HL-60 (cell line): ENCODE measurements around the gene SVEP1.

ENCODE experiments used
- DNase-seq, 2 experiments: peaks; one replicate each; pipeline ENCODE4 v3.0.0-alpha.2; 2010 to 2020; ENCODE audit warnings: low read depth in 1 of 2, low spot score in 1 of 2
- H3K27ac ChIP-seq: fragments of 250-450 bp; sonication (Bioruptor Pico); replicated peaks from 2 replicates; pipeline ENCODE4 v1.5.1; 2020; ENCODE audit warnings: mild to moderate bottlenecking, moderate library complexity
- H3K27me3 ChIP-seq: fragments of 250-450 bp; sonication (Bioruptor Pico); 2 replicates; pipeline ENCODE4 v1.5.1; 2021; ENCODE audit warnings: mild to moderate bottlenecking, moderate library complexity; ENCODE audit not compliant: insufficient read depth, poor library complexity, severe bottlenecking
- H3K4me3 ChIP-seq: replicated peaks from 2 replicates; pipeline ENCODE4 v1.5.1; 2011; ENCODE audit warnings: mild to moderate bottlenecking, control low read depth, low read length; ENCODE audit not compliant: insufficient read depth
- CTCF ChIP-seq: IDR thresholded peaks from one replicate; pipeline ENCODE4 v1.5.1; 2011; ENCODE audit warnings: low read length, control low read depth, inconsistent platforms; ENCODE audit not compliant: insufficient read depth
- GABPA ChIP-seq: IDR thresholded peaks from 2 replicates; pipeline ENCODE4 v1.6.1; 2012; ENCODE audit warnings: low read depth
- POLR2AphosphoS5 ChIP-seq: IDR thresholded peaks from 2 replicates; pipeline ENCODE4 v1.6.1; 2012; ENCODE audit warnings: low read depth
- REST ChIP-seq: IDR thresholded peaks from 2 replicates; pipeline ENCODE4 v1.6.1; 2012; ENCODE audit warnings: low read depth; ENCODE audit not compliant: insufficient replicate concordance
- SPI1 ChIP-seq: IDR thresholded peaks from 2 replicates; pipeline ENCODE4 v1.6.1; 2012; ENCODE audit warnings: low read depth, mild to moderate bottlenecking, borderline replicate concordance

SVEP1 gene

GRCh38 chr9:110575945-110576344 is 3.6 kb downstream of the SVEP1 start:
- Histone ChIP-seq H3K27ac (no peak overlapping the region), H3K27me3 (peaks cover 33% of the 10 kb centered on the region), H3K4me3 (no peak overlapping the region)
- TF ChIP-seq REST, result no peak
- no peak for TF ChIP-seq POLR2AphosphoS5
- TF ChIP-seq CTCF, result no peak
- no peak for TF ChIP-seq GABPA
- DNase-seq, result no peak

GRCh38 chr9:110575169-110575568 is 4.4 kb downstream of the SVEP1 start:
- no peak overlapping the region for H3K4me3 ChIP-seq
- no peak overlapping the region for H3K27ac ChIP-seq
- peaks cover 27% of the 10 kb centered on the region for H3K27me3 ChIP-seq
- no peak for DNase-seq
- TF ChIP-seq CTCF (no peak), SPI1 (no peak), REST (no peak), POLR2AphosphoS5 (no peak), GABPA (no peak)

- Histone ChIP-seq H3K27ac (no peak overlapping the region), H3K27me3 (peaks cover 10% of the 10 kb centered on the region), H3K4me3 (no peak overlapping the region)
- no peak for DNase-seq
- TF ChIP-seq CTCF, result no peak
- TF ChIP-seq REST, result no peak
- TF ChIP-seq GABPA, result no peak
- TF ChIP-seq SPI1, result no peak
- no peak for TF ChIP-seq POLR2AphosphoS5
These were observed 6.2 kb downstream of the SVEP1 start for GRCh38 chr9:110573305-110573704.
